Panc1 (cell line): ENCODE data around the gene KCTD19.

Experiments used
- CTCF ChIP-seq: fragments of 450-650 bp; IDR thresholded peaks from 2 replicates; pipeline ENCODE4 v1.5.1; 2017; ENCODE audit warnings: mild to moderate bottlenecking
- POLR2AphosphoS5 ChIP-seq: IDR thresholded peaks from 2 replicates; pipeline ENCODE4 v1.6.1; 2012; ENCODE audit warnings: mild to moderate bottlenecking, low read depth, low read length, moderate library complexity
- SIN3A ChIP-seq: IDR thresholded peaks from 2 replicates; pipeline ENCODE4 v1.6.1; 2012; ENCODE audit warnings: low read depth, mild to moderate bottlenecking, low read length, moderate library complexity, borderline replicate concordance; ENCODE audit not compliant: insufficient read depth

GRCh38 chr16:67275321-67275720, 51.2 kb downstream of the KCTD19 start:
- TF ChIP-seq CTCF: no peak
- no peak for TF ChIP-seq POLR2AphosphoS5
- no peak for TF ChIP-seq SIN3A
